ENCODE data around the gene PDE8B.

- TF ChIP-seq POLR2AphosphoS5 (IDR thresholded peaks at IDR 0.05) (no peak), POLR2A (IDR thresholded peaks at IDR 0.05) (no peak), CTCF (IDR thresholded peaks at IDR 0.05) (no peak), EP300 (IDR thresholded peaks at IDR 0.05) (no peak)
Observed at GRCh38 chr5:77394064-77394715, 183.7 kb downstream of the PDE8B start.
